Measurements from ENCODE around the gene FAM81A. TPM values are rescaled to one million over a fixed set of nuclear protein-coding genes. Genes with fewer than 3 reads are reported as not detected.

The FAM81A gene
- total RNA-seq, 4 donors from 2014 or later: 0.80 to 8.4 (median 4.6) TPM; not detected in 1

DNA sequence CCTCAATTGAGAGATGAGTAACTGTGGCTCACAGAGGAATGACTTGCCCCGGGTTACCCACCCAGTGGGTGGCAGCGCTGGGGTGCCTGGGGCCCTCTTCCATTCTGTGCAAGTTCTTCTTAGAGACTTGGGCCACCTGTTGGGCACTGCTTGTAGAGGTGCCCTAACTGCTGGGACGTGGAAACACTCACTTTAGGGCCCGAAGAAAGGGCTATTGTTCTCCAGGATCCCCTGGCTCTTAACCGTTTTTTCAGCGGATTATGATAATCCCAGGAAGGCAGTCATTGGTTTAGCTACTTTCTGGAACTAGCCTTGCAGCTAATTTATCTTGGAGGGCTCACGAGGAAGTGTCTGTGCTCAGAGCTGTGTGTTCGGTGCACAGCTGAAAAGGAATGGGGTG lies 107.6 kb downstream of the FAM81A start:
- in situ Hi-C loops (cut with MboI; ENCODE audit: low pct_ligation_motif_present in 1 of 4, low pct_unique_long_range_greater_than_20kb in 1 of 4, low sequenced_read_pairs in 3 of 4) (no loop called here), intact Hi-C loops (cut with DNase I; ENCODE audit: low total_unique reads) (no loop called here)
- no peak overlapping the region for H3K4me3 ChIP-seq
- H3K36me3 ChIP-seq: no peaks in the 10 kb centered on the region
- H3K4me1 ChIP-seq: peaks cover 0 to 51% (median 32%) of the 10 kb centered on the region in 4 donors
- no peaks in the 10 kb centered on the region for H3K27me3 ChIP-seq
- TF ChIP-seq CTCF (IDR thresholded peaks at IDR 0.05): no peak
- no peaks in the 10 kb centered on the region for H3K9me3 ChIP-seq
- 27 to 43% methylated on average over 2 to 8 of the region's 8 CpGs for WGBS, 2 donors (ENCODE audit: low coverage in 1 of 2)
- DNase-seq: no peak
- H3K27ac ChIP-seq: peak overlapping the region in 1 of 4 donors; percentile 56

DNA sequence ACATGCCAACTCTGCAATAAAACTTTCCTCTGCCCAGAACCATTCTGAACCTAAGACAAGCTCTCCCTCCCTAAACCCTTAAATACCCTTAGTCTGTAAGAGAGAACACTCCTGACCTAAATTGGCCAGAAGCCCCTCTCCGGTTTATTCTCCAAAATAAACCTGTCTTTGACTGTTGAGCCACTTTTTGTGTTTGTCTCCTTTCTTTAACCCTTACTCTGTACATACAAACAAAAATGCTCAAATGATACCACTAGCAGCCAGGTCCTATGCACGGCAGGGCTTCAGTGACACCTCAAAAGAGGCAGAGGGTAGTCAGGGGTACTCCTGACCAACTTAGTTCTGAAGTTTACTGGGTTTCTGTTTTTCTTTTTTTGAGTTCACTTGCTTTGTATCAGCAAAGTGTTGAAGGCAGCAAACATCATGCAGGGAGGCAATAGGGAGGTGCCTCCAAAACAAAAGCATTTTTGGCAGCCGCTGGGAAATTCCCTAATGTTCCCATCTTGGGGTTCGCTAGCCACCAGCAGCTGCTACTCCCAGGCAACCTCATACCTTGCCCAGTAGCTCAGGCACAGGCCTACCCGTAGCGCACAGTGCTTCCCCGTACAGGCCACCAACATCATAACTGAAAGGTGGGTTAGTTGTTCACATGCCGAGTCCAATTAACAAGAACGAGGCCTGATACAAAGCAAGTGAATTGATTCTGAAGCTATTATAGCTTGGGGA lies 110.7 kb downstream of the FAM81A start:
- no peak for DNase-seq
- Histone ChIP-seq H3K36me3 (no peaks in the 10 kb centered on the region), H3K27me3 (no peaks in the 10 kb centered on the region), H3K9me3 (no peaks in the 10 kb centered on the region), H3K4me3 (no peak overlapping the region), H3K4me1 (peaks cover 0 to 53% (median 37%) of the 10 kb centered on the region in 4 donors), H3K27ac (peak overlapping the region; percentile 83 to 89 (median 85))
- in situ Hi-C loops (cut with MboI; ENCODE audit: low pct_ligation_motif_present in 1 of 4, low pct_unique_long_range_greater_than_20kb in 1 of 4, low sequenced_read_pairs in 3 of 4) (no loop called here), intact Hi-C loops (cut with DNase I; ENCODE audit: low total_unique reads) (no loop called here)
- no peak for TF ChIP-seq POLR2A (IDR thresholded peaks at IDR 0.05)
- no peak for TF ChIP-seq EP300 (IDR thresholded peaks at IDR 0.05; ENCODE audit: low read depth)
- TF ChIP-seq CTCF (IDR thresholded peaks at IDR 0.05): no peak
- TF ChIP-seq POLR2AphosphoS5 (IDR thresholded peaks at IDR 0.05): no peak
- whole genome bisulfite sequencing, 2 donors (ENCODE audit: low coverage in 1 of 2): 56 to 71% methylated on average over 3 to 9 of the region's 9 CpGs

GRCh38 chr15:59549301-59550185 lies 111.6 kb downstream of the FAM81A start:
- TF ChIP-seq EP300 (IDR thresholded peaks at IDR 0.05; ENCODE audit: low read depth) (no peak), CTCF (IDR thresholded peaks at IDR 0.05) (no peak), POLR2AphosphoS5 (IDR thresholded peaks at IDR 0.05) (peak in 1 of 3 donors; percentile 42)
- intact Hi-C loops (cut with DNase I; ENCODE audit: low total_unique reads): no loop called here
- Histone ChIP-seq H3K36me3 (no peaks in the 10 kb centered on the region), H3K4me1 (peaks cover 0 to 46% (median 35%) of the 10 kb centered on the region in 4 donors), H3K27ac (peak overlapping the region; percentile 83 to 89 (median 85)), H3K4me3 (no peak overlapping the region), H3K9me3 (no peaks in the 10 kb centered on the region), H3K27me3 (no peaks in the 10 kb centered on the region)
- DNase-seq: peak; percentile 41
- WGBS, 2 donors (ENCODE audit: low coverage in 1 of 2): 40 to 43% methylated on average over 4 to 9 of the region's 9 CpGs
- in situ Hi-C loops (cut with MboI; ENCODE audit: low pct_ligation_motif_present in 1 of 4, low pct_unique_long_range_greater_than_20kb in 1 of 4, low sequenced_read_pairs in 3 of 4): no loop called here

GRCh38 chr15:59550530-59550929 lies 112.5 kb downstream of the FAM81A start:
- Histone ChIP-seq H3K27me3 (no peaks in the 10 kb centered on the region), H3K36me3 (no peaks in the 10 kb centered on the region), H3K4me3 (no peak overlapping the region), H3K4me1 (peaks cover 0 to 56% (median 36%) of the 10 kb centered on the region in 4 donors), H3K9me3 (no peaks in the 10 kb centered on the region), H3K27ac (peak overlapping the region; percentile 83 to 89 (median 84))
- intact Hi-C loops (cut with DNase I; ENCODE audit: low total_unique reads) (no loop called here), in situ Hi-C loops (cut with MboI; ENCODE audit: low pct_ligation_motif_present in 1 of 4, low pct_unique_long_range_greater_than_20kb in 1 of 4, low sequenced_read_pairs in 3 of 4) (no loop called here)
- TF ChIP-seq POLR2A (IDR thresholded peaks at IDR 0.05) (no peak), CTCF (IDR thresholded peaks at IDR 0.05) (no peak), EP300 (IDR thresholded peaks at IDR 0.05; ENCODE audit: low read depth) (no peak), POLR2AphosphoS5 (IDR thresholded peaks at IDR 0.05) (no peak)
- DNase-seq: no peak
- WGBS, 2 donors (ENCODE audit: low coverage in 1 of 2): 0 to 21% methylated on average over 1 of the region's 1 CpG

Measured in transverse colon (tissue), 4 donors.